H1 (cell line): ENCODE data around the gene NUP205. TPM values are rescaled to one million over a fixed set of nuclear protein-coding genes. Genes with fewer than 3 reads are reported as not detected.

Experiments
- EZH2 ChIP-seq: fragments of 200-600 bp; sonication (generic); IDR thresholded peaks from 2 replicates; pipeline ENCODE4 v1.7.1; 2012; ENCODE audit warnings: low read depth, mild to moderate bottlenecking, moderate library complexity, low read length, inconsistent platforms; ENCODE audit not compliant: severe bottlenecking
- GTF2F1 ChIP-seq: IDR thresholded peaks from 2 replicates; pipeline ENCODE4 v1.6.1; 2012; ENCODE audit warnings: low read depth, low read length, improper control_type of control experiment, borderline replicate concordance
- JUND ChIP-seq: IDR thresholded peaks from 2 replicates; pipeline ENCODE4 v1.6.1; 2011; ENCODE audit warnings: mild to moderate bottlenecking, improper control_type of control experiment, low read length
- NRF1 ChIP-seq: IDR thresholded peaks from 2 replicates; pipeline ENCODE4 v1.6.1; 2011; ENCODE audit warnings: mild to moderate bottlenecking, low read depth, low read length, improper control_type of control experiment
- polyA plus RNA-seq, 7 experiments: library from polyadenylated mRNA; depleted of rRNA in 3 of 7; stranded (reverse) in 5 of 7; unstranded in 2 of 7; fragments of >200 nt in 5 of 7; fragments of 200-250 nt in 2 of 7; gene quantifications; 1 replicate in 5 of 7; 2 replicates in 1 of 7; 4 replicates in 1 of 7; pipeline versions ENCODE4 v1.2.1 to v1.2.3, GENCODE V29; 2011 to 2013; ENCODE audit warnings: missing spikeins in 2 of 7, mixed read lengths in 2 of 7
- total RNA-seq: library from RNA; stranded (reverse); fragmentation: NEBNext Ultra II Directional; extraction: Animal tissue kit (Norgen Biotek cat#: 25700); gene quantifications from 2 replicates; pipeline ENCODE4 v1.2.1, GENCODE V29; 2021
- TF ChIP-seq, protein P1 (sequence below): fragments of 300-600 bp; sonication (generic); IDR thresholded peaks from 2 replicates; pipeline ENCODE4 v1.7.1; 2012; ENCODE audit warnings: low read length, moderate library complexity, mild to moderate bottlenecking, inconsistent platforms; ENCODE audit not compliant: insufficient replicate concordance

NUP205 gene
- total and polyA plus RNA-seq, 2 of the 8 experiments (the other 6 are each of a cell fraction or from before 2014, with no cell fraction given) = 148 to 216 TPM

DNA sequence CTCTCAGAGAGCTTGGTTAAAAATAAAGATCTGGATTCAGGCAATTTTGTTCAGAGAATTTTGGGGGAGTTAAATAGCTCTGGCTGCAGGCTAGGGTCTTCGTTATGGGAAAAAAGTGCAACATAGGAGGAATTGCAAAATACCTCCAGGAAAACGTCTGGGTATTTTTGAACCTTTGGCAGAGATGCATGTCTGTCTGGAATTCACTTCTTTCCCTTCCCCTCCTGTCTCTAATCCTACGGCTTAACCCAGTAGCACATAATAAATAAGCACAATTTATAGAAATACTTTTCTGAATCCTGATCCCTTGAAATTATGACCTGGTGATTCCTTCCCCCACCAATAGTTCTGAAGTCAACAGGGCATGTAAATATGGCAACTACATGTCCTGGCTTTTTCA is 19.3 kb upstream of the NUP205 start (continued):
- TF ChIP-seq, protein P1, sequence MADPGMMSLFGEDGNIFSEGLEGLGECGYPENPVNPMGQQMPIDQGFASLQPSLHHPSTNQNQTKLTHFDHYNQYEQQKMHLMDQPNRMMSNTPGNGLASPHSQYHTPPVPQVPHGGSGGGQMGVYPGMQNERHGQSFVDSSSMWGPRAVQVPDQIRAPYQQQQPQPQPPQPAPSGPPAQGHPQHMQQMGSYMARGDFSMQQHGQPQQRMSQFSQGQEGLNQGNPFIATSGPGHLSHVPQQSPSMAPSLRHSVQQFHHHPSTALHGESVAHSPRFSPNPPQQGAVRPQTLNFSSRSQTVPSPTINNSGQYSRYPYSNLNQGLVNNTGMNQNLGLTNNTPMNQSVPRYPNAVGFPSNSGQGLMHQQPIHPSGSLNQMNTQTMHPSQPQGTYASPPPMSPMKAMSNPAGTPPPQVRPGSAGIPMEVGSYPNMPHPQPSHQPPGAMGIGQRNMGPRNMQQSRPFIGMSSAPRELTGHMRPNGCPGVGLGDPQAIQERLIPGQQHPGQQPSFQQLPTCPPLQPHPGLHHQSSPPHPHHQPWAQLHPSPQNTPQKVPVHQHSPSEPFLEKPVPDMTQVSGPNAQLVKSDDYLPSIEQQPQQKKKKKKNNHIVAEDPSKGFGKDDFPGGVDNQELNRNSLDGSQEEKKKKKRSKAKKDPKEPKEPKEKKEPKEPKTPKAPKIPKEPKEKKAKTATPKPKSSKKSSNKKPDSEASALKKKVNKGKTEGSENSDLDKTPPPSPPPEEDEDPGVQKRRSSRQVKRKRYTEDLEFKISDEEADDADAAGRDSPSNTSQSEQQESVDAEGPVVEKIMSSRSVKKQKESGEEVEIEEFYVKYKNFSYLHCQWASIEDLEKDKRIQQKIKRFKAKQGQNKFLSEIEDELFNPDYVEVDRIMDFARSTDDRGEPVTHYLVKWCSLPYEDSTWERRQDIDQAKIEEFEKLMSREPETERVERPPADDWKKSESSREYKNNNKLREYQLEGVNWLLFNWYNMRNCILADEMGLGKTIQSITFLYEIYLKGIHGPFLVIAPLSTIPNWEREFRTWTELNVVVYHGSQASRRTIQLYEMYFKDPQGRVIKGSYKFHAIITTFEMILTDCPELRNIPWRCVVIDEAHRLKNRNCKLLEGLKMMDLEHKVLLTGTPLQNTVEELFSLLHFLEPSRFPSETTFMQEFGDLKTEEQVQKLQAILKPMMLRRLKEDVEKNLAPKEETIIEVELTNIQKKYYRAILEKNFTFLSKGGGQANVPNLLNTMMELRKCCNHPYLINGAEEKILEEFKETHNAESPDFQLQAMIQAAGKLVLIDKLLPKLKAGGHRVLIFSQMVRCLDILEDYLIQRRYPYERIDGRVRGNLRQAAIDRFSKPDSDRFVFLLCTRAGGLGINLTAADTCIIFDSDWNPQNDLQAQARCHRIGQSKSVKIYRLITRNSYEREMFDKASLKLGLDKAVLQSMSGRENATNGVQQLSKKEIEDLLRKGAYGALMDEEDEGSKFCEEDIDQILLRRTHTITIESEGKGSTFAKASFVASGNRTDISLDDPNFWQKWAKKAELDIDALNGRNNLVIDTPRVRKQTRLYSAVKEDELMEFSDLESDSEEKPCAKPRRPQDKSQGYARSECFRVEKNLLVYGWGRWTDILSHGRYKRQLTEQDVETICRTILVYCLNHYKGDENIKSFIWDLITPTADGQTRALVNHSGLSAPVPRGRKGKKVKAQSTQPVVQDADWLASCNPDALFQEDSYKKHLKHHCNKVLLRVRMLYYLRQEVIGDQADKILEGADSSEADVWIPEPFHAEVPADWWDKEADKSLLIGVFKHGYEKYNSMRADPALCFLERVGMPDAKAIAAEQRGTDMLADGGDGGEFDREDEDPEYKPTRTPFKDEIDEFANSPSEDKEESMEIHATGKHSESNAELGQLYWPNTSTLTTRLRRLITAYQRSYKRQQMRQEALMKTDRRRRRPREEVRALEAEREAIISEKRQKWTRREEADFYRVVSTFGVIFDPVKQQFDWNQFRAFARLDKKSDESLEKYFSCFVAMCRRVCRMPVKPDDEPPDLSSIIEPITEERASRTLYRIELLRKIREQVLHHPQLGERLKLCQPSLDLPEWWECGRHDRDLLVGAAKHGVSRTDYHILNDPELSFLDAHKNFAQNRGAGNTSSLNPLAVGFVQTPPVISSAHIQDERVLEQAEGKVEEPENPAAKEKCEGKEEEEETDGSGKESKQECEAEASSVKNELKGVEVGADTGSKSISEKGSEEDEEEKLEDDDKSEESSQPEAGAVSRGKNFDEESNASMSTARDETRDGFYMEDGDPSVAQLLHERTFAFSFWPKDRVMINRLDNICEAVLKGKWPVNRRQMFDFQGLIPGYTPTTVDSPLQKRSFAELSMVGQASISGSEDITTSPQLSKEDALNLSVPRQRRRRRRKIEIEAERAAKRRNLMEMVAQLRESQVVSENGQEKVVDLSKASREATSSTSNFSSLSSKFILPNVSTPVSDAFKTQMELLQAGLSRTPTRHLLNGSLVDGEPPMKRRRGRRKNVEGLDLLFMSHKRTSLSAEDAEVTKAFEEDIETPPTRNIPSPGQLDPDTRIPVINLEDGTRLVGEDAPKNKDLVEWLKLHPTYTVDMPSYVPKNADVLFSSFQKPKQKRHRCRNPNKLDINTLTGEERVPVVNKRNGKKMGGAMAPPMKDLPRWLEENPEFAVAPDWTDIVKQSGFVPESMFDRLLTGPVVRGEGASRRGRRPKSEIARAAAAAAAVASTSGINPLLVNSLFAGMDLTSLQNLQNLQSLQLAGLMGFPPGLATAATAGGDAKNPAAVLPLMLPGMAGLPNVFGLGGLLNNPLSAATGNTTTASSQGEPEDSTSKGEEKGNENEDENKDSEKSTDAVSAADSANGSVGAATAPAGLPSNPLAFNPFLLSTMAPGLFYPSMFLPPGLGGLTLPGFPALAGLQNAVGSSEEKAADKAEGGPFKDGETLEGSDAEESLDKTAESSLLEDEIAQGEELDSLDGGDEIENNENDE = no peak
- no peak for TF ChIP-seq GTF2F1
- no peak for TF ChIP-seq NRF1
- TF ChIP-seq EZH2 = no peak
- TF ChIP-seq JUND = no peak
